Glomerular visceral epithelial cell (primary cell): ENCODE data around the gene NKX6-2.

Experiments
- DNase-seq: peaks from one replicate; pipeline ENCODE4 v3.0.0-alpha.2; 2016; ENCODE audit errors: extremely low spot score

Gene NKX6-2

DNA sequence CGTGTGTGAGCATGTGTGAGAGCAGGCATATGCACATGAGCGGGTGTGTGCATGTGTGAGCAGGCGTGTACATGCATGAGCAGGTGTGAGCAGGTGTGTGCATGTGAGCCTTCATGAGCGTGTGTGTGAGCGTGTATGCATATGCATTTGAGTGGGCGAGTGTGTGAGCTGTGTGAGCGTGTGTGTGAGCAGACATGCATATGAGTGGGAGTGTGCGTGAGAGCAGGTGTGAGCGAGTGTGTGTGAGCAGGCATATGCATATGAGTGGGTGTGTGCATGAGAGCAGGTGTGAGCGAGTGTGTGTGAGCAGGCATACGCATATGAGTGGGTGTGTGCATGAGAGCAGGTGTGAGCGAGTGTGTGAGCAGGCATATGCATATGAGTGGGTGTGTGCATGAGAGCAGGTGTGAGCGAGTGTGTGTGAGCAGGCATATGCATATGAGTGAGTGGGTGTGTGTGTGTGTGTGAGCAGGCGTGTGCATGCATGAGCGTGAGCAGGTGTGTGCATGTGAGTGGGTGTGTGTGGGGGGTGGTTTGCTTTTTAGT is 30.7 kb downstream of the NKX6-2 start:
- DNase-seq: no peak

- DNase-seq: no peak
These were observed 31.9 kb downstream of the NKX6-2 start for GRCh38 chr10:132754071-132754470.

DNA sequence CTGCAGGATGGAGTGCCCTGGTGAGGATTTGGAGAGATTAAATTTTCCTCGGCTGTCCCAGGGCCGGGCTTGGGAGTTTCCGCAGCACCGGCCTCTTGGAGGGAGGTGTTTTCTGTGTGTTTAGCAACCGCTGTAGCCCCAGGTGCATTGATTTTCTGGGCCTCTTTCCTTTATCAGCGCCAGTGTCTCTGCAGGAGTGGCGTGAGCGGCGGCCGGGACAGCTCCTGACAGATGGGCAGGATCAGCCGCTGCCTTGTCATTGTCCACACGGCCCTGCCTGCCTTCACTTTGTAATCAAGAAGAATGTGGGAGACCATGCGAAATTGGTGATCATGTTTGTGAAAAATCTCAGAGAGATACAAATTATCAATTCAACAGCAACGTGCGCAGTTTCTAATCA is 32.4 kb downstream of the NKX6-2 start:
- no peak for DNase-seq

- no peak for DNase-seq
These were observed 33.0 kb downstream of the NKX6-2 start for GRCh38 chr10:132752961-132753360.

GRCh38 chr10:132752378-132752777 is 33.6 kb downstream of the NKX6-2 start:
- DNase-seq: no peak

DNA sequence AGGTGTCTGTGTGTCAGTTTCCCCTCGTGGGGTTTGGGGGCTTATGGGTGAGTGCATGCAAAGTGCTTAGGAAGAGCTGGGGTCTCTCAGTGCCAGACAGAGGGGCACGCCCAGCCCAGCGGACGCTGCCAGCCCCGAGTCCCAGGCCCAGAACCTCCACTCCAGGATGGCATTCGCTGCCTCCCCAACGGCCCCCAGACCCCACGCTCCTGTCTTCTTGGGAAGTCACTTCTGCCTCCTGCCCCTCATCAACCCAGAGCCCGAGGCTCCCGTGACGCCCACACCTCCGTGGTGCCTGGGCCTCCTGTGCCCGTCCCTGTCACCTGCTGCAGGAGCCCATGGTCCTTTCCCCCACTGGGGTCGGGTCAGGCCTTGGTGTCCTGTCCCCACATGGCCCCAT is 35.0 kb downstream of the NKX6-2 start:
- no peak for DNase-seq

- DNase-seq: no peak
These were observed 36.6 kb downstream of the NKX6-2 start for GRCh38 chr10:132749371-132749795.

- DNase-seq: no peak
These were observed 37.2 kb downstream of the NKX6-2 start for GRCh38 chr10:132748545-132749370.

GRCh38 chr10:132748135-132748534 is 37.8 kb downstream of the NKX6-2 start:
- DNase-seq: no peak

GRCh38 chr10:132746801-132747625 is 38.9 kb downstream of the NKX6-2 start:
- no peak for DNase-seq

- DNase-seq: no peak
These were observed 39.6 kb downstream of the NKX6-2 start for GRCh38 chr10:132746386-132746785.

DNA sequence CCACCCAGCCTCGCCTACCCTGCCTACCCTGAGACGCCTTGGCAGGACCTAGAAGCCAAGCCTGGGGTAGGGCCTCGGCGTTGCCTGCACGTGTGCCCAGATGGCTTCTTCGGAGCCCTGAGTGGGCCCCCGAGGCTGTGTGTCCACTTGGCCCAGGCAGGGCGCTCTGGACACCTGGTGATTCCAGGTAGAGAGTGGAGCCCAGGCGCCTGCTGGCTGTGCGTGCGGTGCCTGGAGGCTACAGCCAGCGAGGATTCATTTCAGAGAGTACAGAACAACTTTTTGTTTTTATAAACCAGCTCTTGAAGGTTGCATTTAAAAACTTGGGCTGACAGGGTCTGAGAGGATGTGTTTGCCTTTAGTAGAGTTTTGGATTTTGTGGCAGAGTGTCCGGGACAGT is 40.0 kb downstream of the NKX6-2 start:
- no peak for DNase-seq

DNA sequence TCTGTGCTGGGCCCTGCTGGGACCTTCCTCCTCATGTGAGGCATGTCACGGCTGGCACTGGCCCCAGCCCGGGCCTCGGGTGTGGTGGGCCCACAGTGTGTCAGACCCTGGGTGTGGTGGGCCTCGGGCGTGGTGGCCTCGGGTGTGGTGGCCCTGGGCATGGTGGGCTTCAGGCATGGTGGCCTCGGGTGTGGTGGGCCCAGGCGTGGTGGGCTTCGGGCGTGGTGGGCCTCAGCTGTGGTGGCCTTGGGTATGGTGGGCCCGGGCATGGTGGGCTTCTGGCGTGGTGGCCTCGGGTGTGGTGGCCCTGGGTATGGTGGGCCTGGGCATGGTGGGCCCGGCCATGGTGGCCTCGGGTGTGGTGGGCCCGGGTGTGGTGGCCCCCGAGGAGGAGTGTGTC is 40.4 kb downstream of the NKX6-2 start:
- no peak for DNase-seq

DNA sequence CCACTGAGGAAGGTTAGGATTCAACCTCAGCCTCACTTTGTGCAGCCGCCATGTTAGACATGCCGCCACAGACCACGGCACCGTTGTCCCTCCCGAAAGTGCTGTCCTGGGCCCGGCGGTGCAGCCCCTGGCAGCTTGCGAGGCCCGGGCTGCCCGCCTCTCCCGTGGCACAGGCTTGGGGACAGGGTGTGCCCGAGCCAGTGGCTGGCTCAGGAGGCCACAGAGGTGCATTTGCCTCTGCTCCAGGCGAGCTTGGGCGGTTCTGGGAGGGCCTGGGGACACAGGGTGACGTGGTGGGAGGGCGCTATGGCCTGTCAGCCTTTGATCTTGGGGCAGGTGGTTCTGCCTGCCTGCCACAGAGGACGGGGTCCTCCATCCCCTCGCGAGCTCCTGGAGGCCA is 41.1 kb downstream of the NKX6-2 start:
- no peak for DNase-seq

DNA sequence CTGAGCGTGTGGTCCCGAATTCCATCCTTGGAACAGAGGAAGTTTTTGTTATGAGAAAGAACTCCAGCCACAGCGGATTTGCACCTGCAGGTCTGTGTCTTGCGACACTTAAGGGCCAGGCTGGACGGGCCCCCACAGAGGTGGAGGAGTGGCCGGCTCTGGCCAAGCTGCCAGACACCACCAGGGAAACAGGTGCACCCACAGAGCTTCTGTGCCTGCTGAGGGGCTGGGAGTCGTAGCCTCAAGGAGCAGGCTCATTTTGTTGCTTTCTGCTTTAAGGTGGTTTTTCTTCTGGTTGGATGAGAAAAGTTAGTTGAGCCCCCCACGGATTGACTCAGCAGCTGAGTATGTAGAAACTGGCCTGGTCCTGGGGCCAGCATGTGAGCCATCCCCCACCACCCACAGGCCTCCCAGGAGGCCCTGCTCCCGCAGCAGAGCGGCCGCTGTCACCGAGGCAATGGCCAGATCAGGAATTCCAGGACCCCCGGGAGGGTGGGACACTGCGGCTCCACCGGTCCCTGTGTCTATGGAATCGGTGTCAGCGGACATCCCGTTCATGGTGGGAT is 41.9 kb downstream of the NKX6-2 start:
- peak; percentile 40 for DNase-seq

- DNase-seq: peak; percentile 49
These were observed 42.6 kb downstream of the NKX6-2 start for GRCh38 chr10:132743196-132743924.

- DNase-seq: no peak
These were observed 43.1 kb downstream of the NKX6-2 start for GRCh38 chr10:132742837-132743194.

DNA sequence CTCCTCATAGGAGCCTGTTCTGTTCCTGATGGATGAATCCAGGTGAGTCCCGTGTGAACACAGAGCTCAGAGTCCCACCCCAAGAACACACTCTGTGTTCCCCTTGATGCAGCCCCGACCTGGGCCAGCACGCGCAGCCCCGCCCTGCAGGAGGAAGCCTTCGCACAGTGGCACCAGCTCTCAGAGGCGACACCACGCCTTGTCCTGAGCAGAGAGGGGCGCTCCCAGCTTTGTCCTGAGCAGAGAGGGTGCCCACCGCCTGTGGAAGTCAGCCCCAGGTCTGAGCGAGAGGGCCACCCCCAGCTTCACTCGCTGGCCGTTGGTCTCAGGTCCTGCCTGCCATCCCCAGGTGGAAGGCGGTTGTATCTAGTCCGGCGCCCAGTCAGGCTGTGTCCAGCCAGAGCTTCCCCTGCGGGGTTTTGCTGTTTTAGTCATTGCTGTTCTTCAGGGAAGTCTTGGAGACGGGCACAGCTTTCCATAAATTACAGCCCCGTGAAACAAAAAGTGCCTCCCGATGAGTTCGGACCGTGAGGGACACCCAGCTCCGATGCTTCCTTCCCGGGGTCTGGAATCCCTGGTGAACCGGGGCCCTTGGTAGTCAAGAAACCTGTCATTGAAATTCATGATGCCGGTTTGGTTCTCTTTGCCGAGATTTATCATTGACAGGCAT is 43.6 kb downstream of the NKX6-2 start:
- no peak for DNase-seq

DNA sequence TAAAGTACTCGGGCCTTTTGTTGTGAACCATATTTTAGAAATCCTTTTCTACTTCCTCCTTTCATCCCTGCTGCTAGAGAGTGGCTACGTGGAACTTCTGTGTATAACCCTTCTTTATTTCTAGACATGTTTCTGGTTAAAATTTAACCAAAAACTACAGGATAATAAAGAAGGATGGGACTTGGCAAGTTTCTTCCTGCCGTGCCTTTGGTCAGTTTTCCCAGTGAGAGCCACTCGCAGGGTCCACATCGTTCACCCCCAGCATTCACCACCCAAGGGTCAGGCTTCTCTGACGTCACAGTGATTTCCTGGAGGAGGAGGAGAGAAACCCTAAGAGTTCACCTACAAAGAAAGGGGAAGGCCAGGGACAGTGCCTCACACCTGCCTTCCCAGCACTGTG is 45.4 kb downstream of the NKX6-2 start:
- no peak for DNase-seq

GRCh38 chr10:132739225-132739613 is 46.7 kb downstream of the NKX6-2 start:
- no peak for DNase-seq
